Tibial nerve (tissue), 4 donors: ENCODE data around the gene EEA1. TPM values are rescaled to one million over a fixed set of nuclear protein-coding genes. Genes with fewer than 3 reads are reported as not detected.

ENCODE experiments used
- DNase-seq, 2 donors: peaks; one replicate each; pipeline ENCODE4 v3.0.0-alpha.2; 2019; ENCODE audit warnings: low spot score in 2 of 2
- H3K27ac ChIP-seq, 4 donors: fragments of 200-600 bp; sonication (generic) in 3 of 4; one replicate each; pipeline ENCODE4 v1.5.1; 2017 to 2019; ENCODE audit warnings: mild to moderate bottlenecking in 1 of 4
- H3K27me3 ChIP-seq, 2 donors: fragments of 200-600 bp; sonication (generic) in 1 of 2; one replicate each; pipeline versions ENCODE4 v1.5.1 to v1.6.0; 2017 to 2019
- H3K36me3 ChIP-seq, 3 donors: fragments of 200-600 bp; sonication (generic); one replicate each; pipeline ENCODE4 v1.5.1; 2018 to 2019
- H3K4me1 ChIP-seq, 4 donors: fragments of 200-600 bp; sonication (generic) in 3 of 4; one replicate each; pipeline ENCODE4 v1.5.1; 2017 to 2019
- H3K4me3 ChIP-seq, 4 donors: fragments of 200-600 bp; sonication (generic) in 3 of 4; one replicate each; pipeline ENCODE4 v1.5.1; 2017 to 2019; ENCODE audit warnings: mild to moderate bottlenecking in 1 of 4, moderate library complexity in 1 of 4
- H3K9me3 ChIP-seq, 4 donors: fragments of 200-600 bp; sonication (generic) in 3 of 4; one replicate each; pipeline ENCODE4 v1.5.1; 2017 to 2019
- CTCF ChIP-seq, 5 experiments: fragments of 200-600 bp in 3 of 5; fragments of 450-650 bp in 2 of 5; sonication (generic) in 3 of 5; IDR thresholded peaks; one replicate each; pipeline ENCODE4 v1.5.1; 2016 to 2019; ENCODE audit warnings: antibody characterized with exemption in 5 of 5, mild to moderate bottlenecking in 3 of 5, moderate library complexity in 2 of 5
- EP300 ChIP-seq, 2 donors: sonication (generic); formaldehyde crosslinking; IDR thresholded peaks; one replicate each; pipeline ENCODE4 v1.6.1; 2017; ENCODE audit warnings: antibody characterized with exemption in 2 of 2, mild to moderate bottlenecking in 1 of 2
- POLR2A ChIP-seq, 2 donors: fragments of 450-650 bp; IDR thresholded peaks; one replicate each; pipeline ENCODE4 v1.6.1; 2017; ENCODE audit warnings: antibody characterized with exemption in 2 of 2, mild to moderate bottlenecking in 2 of 2, moderate library complexity in 2 of 2
- WGBS, 2 donors: methylation state at CpG; one replicate each; pipeline ENCODE4 v1.1.5; 2018; 5-methylcytosine and 5-hydroxymethylcytosine counted together
- total RNA-seq, 4 donors: library from RNA; depleted of rRNA; stranded (reverse); fragments of >200 nt; gene quantifications; one replicate each; pipeline ENCODE4 v1.1.0, GENCODE V29; 2016

EEA1 gene
- total RNA-seq, 4 donors from 2014 or later, result 18.4 to 34.8 (median 24.1) TPM

- WGBS, 2 donors, result 76 to 85% methylated on average over 6 of the region's 6 CpGs
- Histone ChIP-seq H3K27ac (no peak overlapping the region), H3K36me3 (no peaks in the 10 kb centered on the region), H3K4me1 (peaks cover 0 to 20% (median 0%) of the 10 kb centered on the region in 4 donors), H3K27me3 (no peaks in the 10 kb centered on the region), H3K4me3 (no peak overlapping the region), H3K9me3 (no peaks in the 10 kb centered on the region)
- TF ChIP-seq EP300 (IDR thresholded peaks at IDR 0.05), result no peak
- no peak for TF ChIP-seq CTCF (IDR thresholded peaks at IDR 0.05)
- TF ChIP-seq POLR2A (IDR thresholded peaks at IDR 0.05), result no peak
- DNase-seq, result no peak
Observed at GRCh38 chr12:92732716-92733115, 196.4 kb downstream of the EEA1 start.

GRCh38 chr12:92732216-92732615 is 196.9 kb downstream of the EEA1 start:
- Histone ChIP-seq H3K27ac (no peak overlapping the region), H3K36me3 (no peaks in the 10 kb centered on the region), H3K9me3 (no peaks in the 10 kb centered on the region), H3K27me3 (no peaks in the 10 kb centered on the region), H3K4me3 (no peak overlapping the region), H3K4me1 (peaks cover 0 to 20% (median 0%) of the 10 kb centered on the region in 4 donors)
- TF ChIP-seq CTCF (IDR thresholded peaks at IDR 0.05), result no peak
- no peak for TF ChIP-seq EP300 (IDR thresholded peaks at IDR 0.05)
- TF ChIP-seq POLR2A (IDR thresholded peaks at IDR 0.05), result no peak
- no peak for DNase-seq
- WGBS, 2 donors, result 95% methylated on average over 5 of the region's 5 CpGs

GRCh38 chr12:92730758-92731157 is 198.3 kb downstream of the EEA1 start:
- WGBS, 2 donors, result 91 to 97% methylated on average over 5 of the region's 5 CpGs
- Histone ChIP-seq H3K9me3 (no peaks in the 10 kb centered on the region), H3K27me3 (no peaks in the 10 kb centered on the region), H3K27ac (no peak overlapping the region), H3K36me3 (no peaks in the 10 kb centered on the region), H3K4me1 (peaks cover 0 to 18% (median 0%) of the 10 kb centered on the region in 4 donors), H3K4me3 (no peak overlapping the region)
- TF ChIP-seq EP300 (IDR thresholded peaks at IDR 0.05) (no peak), POLR2A (IDR thresholded peaks at IDR 0.05) (no peak), CTCF (IDR thresholded peaks at IDR 0.05) (no peak)
- no peak for DNase-seq

GRCh38 chr12:92729773-92730305 is 199.3 kb downstream of the EEA1 start:
- TF ChIP-seq CTCF (IDR thresholded peaks at IDR 0.05) (no peak), POLR2A (IDR thresholded peaks at IDR 0.05) (no peak), EP300 (IDR thresholded peaks at IDR 0.05) (no peak)

GRCh38 chr12:92726850-92727249 is 202.2 kb downstream of the EEA1 start:
- H3K4me3 ChIP-seq, result no peak overlapping the region
- 78 to 87% methylated on average over 4 of the region's 4 CpGs for WGBS, 2 donors
- TF ChIP-seq POLR2A (IDR thresholded peaks at IDR 0.05) (no peak), CTCF (IDR thresholded peaks at IDR 0.05) (no peak), EP300 (IDR thresholded peaks at IDR 0.05) (no peak)
- H3K9me3 ChIP-seq, result peaks cover 0 to 13% (median 0%) of the 10 kb centered on the region in 4 donors
- H3K27me3 ChIP-seq, result no peaks in the 10 kb centered on the region
- H3K4me1 ChIP-seq, result no peaks in the 10 kb centered on the region
- H3K27ac ChIP-seq, result no peak overlapping the region
- no peaks in the 10 kb centered on the region for H3K36me3 ChIP-seq
- DNase-seq, result no peak

More at GRCh38 chr12:92729773-92730305, 199.3 kb downstream of the EEA1 start:
- Histone ChIP-seq H3K27me3 (no peaks in the 10 kb centered on the region), H3K4me3 (no peak overlapping the region), H3K4me1 (peaks cover 0 to 9% (median 0%) of the 10 kb centered on the region in 4 donors), H3K9me3 (peaks cover 0 to 5% (median 0%) of the 10 kb centered on the region in 4 donors), H3K36me3 (no peaks in the 10 kb centered on the region), H3K27ac (no peak overlapping the region)
- WGBS, 2 donors, result 52 to 74% methylated on average over 1 of the region's 1 CpG
- no peak for DNase-seq
